ENCODE data around the gene KRTAP2-1.
"Not testable (repeated sequence)": the region's sequence is repeated elsewhere in the genome, so short reads cannot be mapped to it uniquely, and the experiment has no call there.

The KRTAP2-1 gene

DNA sequence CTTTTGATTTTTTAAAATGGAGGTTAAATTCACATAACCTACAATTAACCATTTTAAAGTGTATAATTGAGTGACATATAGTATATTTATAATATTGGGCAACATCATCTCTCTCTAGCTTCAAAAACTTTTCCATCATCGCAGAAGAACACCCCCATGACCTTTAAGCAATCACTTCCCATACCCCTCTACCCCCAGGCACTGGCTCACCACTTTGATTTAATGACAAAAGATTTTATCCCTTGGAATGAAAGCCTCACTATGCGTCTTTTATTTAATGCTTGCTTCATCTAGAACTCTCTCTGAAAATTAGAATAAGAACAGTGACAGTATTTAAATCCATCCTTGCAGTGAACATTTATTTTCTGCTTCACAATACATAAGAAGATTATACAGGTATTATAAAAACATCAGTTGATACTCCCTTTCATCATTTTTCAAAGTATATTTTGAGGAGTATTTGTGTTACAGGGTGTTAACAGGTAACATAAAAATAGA is 9.2 kb downstream of the KRTAP2-1 start:
- Histone ChIP-seq H2AFZ (ENCODE audit: low read depth, low read length) (no peak overlapping the region), H4K20me1 (ENCODE audit: insufficient read depth, low read length) (no peaks in the 10 kb centered on the region), H3K4me1 (ENCODE audit: low read length) (no peaks in the 10 kb centered on the region), H3K36me3 (replicated peaks; ENCODE audit: low read depth, low read length) (no peaks in the 10 kb centered on the region), H3K27ac (ENCODE audit: low read length) (no peak overlapping the region), H3K4me2 (ENCODE audit: low read length) (no peak overlapping the region), H3K79me2 (ENCODE audit: low read length) (no peaks in the 10 kb centered on the region), H3K27me3 (ENCODE audit: low read depth, low read length) (peaks cover 37% of the 10 kb centered on the region; the same call in 1 of the 2 replicates), H3K9ac (ENCODE audit: low read length) (no peak overlapping the region), H3K9me3 (ENCODE audit: insufficient read depth, low read length) (no peaks in the 10 kb centered on the region), H3K4me3 (ENCODE audit: low read length) (no peak overlapping the region)
- TF ChIP-seq EZH2phosphoT487 (IDR thresholded peaks at IDR 0.05; ENCODE audit: low read depth): no peak
- TF ChIP-seq, protein P1, sequence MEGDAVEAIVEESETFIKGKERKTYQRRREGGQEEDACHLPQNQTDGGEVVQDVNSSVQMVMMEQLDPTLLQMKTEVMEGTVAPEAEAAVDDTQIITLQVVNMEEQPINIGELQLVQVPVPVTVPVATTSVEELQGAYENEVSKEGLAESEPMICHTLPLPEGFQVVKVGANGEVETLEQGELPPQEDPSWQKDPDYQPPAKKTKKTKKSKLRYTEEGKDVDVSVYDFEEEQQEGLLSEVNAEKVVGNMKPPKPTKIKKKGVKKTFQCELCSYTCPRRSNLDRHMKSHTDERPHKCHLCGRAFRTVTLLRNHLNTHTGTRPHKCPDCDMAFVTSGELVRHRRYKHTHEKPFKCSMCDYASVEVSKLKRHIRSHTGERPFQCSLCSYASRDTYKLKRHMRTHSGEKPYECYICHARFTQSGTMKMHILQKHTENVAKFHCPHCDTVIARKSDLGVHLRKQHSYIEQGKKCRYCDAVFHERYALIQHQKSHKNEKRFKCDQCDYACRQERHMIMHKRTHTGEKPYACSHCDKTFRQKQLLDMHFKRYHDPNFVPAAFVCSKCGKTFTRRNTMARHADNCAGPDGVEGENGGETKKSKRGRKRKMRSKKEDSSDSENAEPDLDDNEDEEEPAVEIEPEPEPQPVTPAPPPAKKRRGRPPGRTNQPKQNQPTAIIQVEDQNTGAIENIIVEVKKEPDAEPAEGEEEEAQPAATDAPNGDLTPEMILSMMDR (IDR thresholded peaks at IDR 0.05; ENCODE audit: low read depth, low read length): no peak

DNA sequence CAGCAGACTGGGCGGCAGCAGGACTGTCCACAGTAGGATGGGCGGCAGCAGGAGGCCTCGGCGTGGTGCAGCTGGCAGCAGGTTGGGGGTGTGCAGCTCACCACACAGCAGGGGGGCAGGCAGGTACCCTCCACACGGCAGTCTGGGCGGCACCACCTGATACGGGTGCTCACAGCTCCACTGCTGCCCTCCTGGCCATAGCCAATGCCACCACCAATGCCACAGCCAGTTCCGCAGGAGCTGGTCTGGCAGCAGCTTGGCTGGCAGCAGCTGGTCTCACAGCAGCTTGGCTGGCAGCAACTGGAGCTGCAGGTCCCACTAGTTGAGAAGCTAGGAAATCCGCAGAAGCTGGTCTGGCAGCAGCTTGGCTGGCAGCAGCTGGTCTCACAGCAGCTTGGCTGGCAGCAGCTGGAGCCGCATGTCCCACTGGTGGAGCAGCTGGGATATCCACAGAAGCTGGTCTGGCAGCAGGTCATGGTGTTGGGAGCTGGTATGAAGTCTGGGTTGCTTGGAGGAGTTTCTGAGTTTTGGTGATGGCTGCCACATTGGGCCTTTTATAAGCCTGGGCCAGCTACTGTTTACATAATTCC is 12.7 kb downstream of the KRTAP2-1 start, which contains the start of gene KRTAP1-3:
Gene KRTAP1-3, minus strand, starts transcription at position 529 of the 590 bp plus-strand sequence. Its CDS starts 53 bp downstream, at position 476.
- not testable (repeated sequence) for H3K79me2 ChIP-seq (ENCODE audit: low read length); H3K4me1 ChIP-seq (ENCODE audit: low read length); H3K36me3 ChIP-seq (replicated peaks; ENCODE audit: low read depth, low read length); H3K27ac ChIP-seq (ENCODE audit: low read length); H2AFZ ChIP-seq (ENCODE audit: low read depth, low read length); H3K4me2 ChIP-seq (ENCODE audit: low read length); H3K9ac ChIP-seq (ENCODE audit: low read length); H3K4me3 ChIP-seq (ENCODE audit: low read length); H4K20me1 ChIP-seq (ENCODE audit: insufficient read depth, low read length); H3K9me3 ChIP-seq (ENCODE audit: insufficient read depth, low read length)
- H3K27me3 ChIP-seq (ENCODE audit: low read depth, low read length): peaks cover 34% of the 10 kb centered on the region; the same call in 1 of the 2 replicates

DNA sequence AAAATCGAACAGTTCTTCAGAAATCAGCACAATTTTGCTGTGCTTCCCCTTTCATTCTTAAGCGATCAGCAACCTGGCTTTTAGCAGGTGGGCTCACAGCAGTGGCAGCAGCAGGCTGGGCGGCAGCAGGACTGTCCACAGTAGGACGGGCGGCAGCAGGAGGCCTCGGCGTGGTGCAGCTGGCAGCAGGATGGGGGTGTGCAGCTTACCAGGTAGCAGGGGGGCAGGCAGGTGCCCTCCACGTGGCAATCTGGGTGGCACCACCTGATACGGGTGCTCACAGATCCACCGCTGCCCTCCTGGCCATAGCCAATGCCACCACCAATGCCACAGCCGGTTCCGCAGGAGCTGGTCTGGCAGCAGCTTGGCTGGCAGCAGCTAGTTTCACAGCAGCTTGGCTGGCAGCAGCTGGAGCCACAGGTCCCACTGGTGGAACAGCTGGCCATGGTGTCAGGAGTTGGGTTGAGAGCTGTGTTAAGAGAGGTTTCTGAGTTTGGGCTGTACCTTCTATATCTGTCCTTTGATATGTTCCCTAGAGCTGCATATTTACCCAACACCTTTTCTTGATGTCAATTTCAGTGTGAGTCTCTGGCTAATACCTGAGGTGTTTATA is 17.4 kb downstream of the KRTAP2-1 start, which contains the start of gene KRTAP1-4:
Gene KRTAP1-4, minus strand, starts transcription at position 563 of the 613 bp plus-strand sequence. Its CDS starts 117 bp downstream, at position 446.
- Histone ChIP-seq H3K9ac (ENCODE audit: low read length) (no peak within 1 kb of the TSS), H3K4me3 (ENCODE audit: low read length) (no peak within 1 kb of the TSS), H3K27ac (ENCODE audit: low read length) (no peak within 1 kb of the TSS), H2AFZ (ENCODE audit: low read depth, low read length) (no peak within 1 kb of the TSS), H3K9me3 (ENCODE audit: insufficient read depth, low read length) (no peaks in the 10 kb centered on the region), H4K20me1 (ENCODE audit: insufficient read depth, low read length) (no peaks in the 10 kb centered on the region), H3K4me1 (ENCODE audit: low read length) (no peaks in the 10 kb centered on the region), H3K4me2 (ENCODE audit: low read length) (no peak within 1 kb of the TSS), H3K27me3 (ENCODE audit: low read depth, low read length) (peaks cover 23% of the 10 kb centered on the region; the same call in 1 of the 2 replicates), H3K36me3 (replicated peaks; ENCODE audit: low read depth, low read length) (no peaks in the 10 kb centered on the region), H3K79me2 (ENCODE audit: low read length) (no peaks in the 10 kb centered on the region)
- no peak for TF ChIP-seq EZH2phosphoT487 (IDR thresholded peaks at IDR 0.05; ENCODE audit: low read depth)
- TF ChIP-seq, protein P1 (IDR thresholded peaks at IDR 0.05; ENCODE audit: low read depth, low read length): no peak

GRCh38 chr17:41026715-41027471 is 20.2 kb downstream of the KRTAP2-1 start, which contains the start of gene KRTAP1-5:
Gene KRTAP1-5, minus strand, starts transcription at chr17:41027208. Its CDS starts 53 bp downstream, at chr17:41027155.
- no peaks in the 10 kb centered on the region for H3K4me1 ChIP-seq (ENCODE audit: low read length)
- no peak within 1 kb of the TSS for H3K9ac ChIP-seq (ENCODE audit: low read length)
- H3K27ac ChIP-seq (ENCODE audit: low read length): no peak within 1 kb of the TSS
- TF ChIP-seq, protein P1 (IDR thresholded peaks at IDR 0.05; ENCODE audit: low read depth, low read length): no peak
- no peak for TF ChIP-seq EZH2phosphoT487 (IDR thresholded peaks at IDR 0.05; ENCODE audit: low read depth)
- no peaks in the 10 kb centered on the region for H4K20me1 ChIP-seq (ENCODE audit: insufficient read depth, low read length)
- no peaks in the 10 kb centered on the region for H3K79me2 ChIP-seq (ENCODE audit: low read length)
- H3K9me3 ChIP-seq (ENCODE audit: insufficient read depth, low read length): no peaks in the 10 kb centered on the region
- no peaks in the 10 kb centered on the region for H3K36me3 ChIP-seq (replicated peaks; ENCODE audit: low read depth, low read length)
- H3K27me3 ChIP-seq (ENCODE audit: low read depth, low read length): peaks cover 26% of the 10 kb centered on the region; the same call in 1 of the 2 replicates
- H3K4me2 ChIP-seq (ENCODE audit: low read length): no peak within 1 kb of the TSS
- no peak within 1 kb of the TSS for H2AFZ ChIP-seq (ENCODE audit: low read depth, low read length)
- no peak within 1 kb of the TSS for H3K4me3 ChIP-seq (ENCODE audit: low read length)

Measured in OCI-LY3 (cell line).